Measurements from ENCODE around the gene PRPF19.

The PRPF19 gene

GRCh38 chr11:60879971-60880588 is 26.3 kb downstream of the PRPF19 start:
- no peak for TF ChIP-seq ZFX (IDR thresholded peaks at IDR 0.05; ENCODE audit: borderline replicate concordance)
- TF ChIP-seq CTCF (IDR thresholded peaks at IDR 0.05) = no peak
- H3K27ac ChIP-seq = no peak overlapping the region

GRCh38 chr11:60879104-60879503 is 27.3 kb downstream of the PRPF19 start:
- TF ChIP-seq CTCF (IDR thresholded peaks at IDR 0.05) = no peak
- no peak for TF ChIP-seq ZFX (IDR thresholded peaks at IDR 0.05; ENCODE audit: borderline replicate concordance)
- no peak overlapping the region for H3K27ac ChIP-seq

- no peak overlapping the region for H3K27ac ChIP-seq
- no peak for TF ChIP-seq ZFX (IDR thresholded peaks at IDR 0.05; ENCODE audit: borderline replicate concordance)
Measured at GRCh38 chr11:60878245-60879101, 27.9 kb downstream of the PRPF19 start.

- TF ChIP-seq CTCF (IDR thresholded peaks at IDR 0.05) = no peak
- no peak for TF ChIP-seq ZFX (IDR thresholded peaks at IDR 0.05; ENCODE audit: borderline replicate concordance)
- no peak overlapping the region for H3K27ac ChIP-seq
Measured at GRCh38 chr11:60876168-60876485, 30.3 kb downstream of the PRPF19 start.

- no peak overlapping the region for H3K27ac ChIP-seq
- TF ChIP-seq CTCF (IDR thresholded peaks at IDR 0.05) (no peak), ZFX (IDR thresholded peaks at IDR 0.05; ENCODE audit: borderline replicate concordance) (no peak)
Measured at GRCh38 chr11:60875366-60876167, 30.8 kb downstream of the PRPF19 start.

GRCh38 chr11:60874421-60875365 is 31.7 kb downstream of the PRPF19 start:
- H3K27ac ChIP-seq = no peak overlapping the region
- TF ChIP-seq CTCF (IDR thresholded peaks at IDR 0.05) (no peak), ZFX (IDR thresholded peaks at IDR 0.05; ENCODE audit: borderline replicate concordance) (no peak)

GRCh38 chr11:60873533-60873932 is 32.9 kb downstream of the PRPF19 start:
- H3K27ac ChIP-seq = no peak overlapping the region
- TF ChIP-seq ZFX (IDR thresholded peaks at IDR 0.05; ENCODE audit: borderline replicate concordance) (no peak), CTCF (IDR thresholded peaks at IDR 0.05) (no peak)
